HepG2 (cell line): ENCODE results near the gene RABGAP1. TPM values are rescaled to one million over a fixed set of nuclear protein-coding genes. Genes with fewer than 3 reads are reported as not detected.
A peak's percentile ranks its signal among the peaks of the same experiment; 100 is the strongest.

Experiments
- BORCS8-MEF2B ChIP-seq: sonication (generic); formaldehyde crosslinking; IDR thresholded peaks from 2 replicates; pipeline ENCODE4 v1.8.0; 2022; ENCODE audit warnings: mild to moderate bottlenecking, missing genetic modification reagents
- BRF2 ChIP-seq: sonication (generic); formaldehyde crosslinking; IDR thresholded peaks from 2 replicates; pipeline ENCODE4 v1.8.1; 2022; ENCODE audit warnings: mild to moderate bottlenecking, missing genetic modification reagents
- CBX5 ChIP-seq: sonication (generic); formaldehyde crosslinking; IDR thresholded peaks from 2 replicates; pipeline ENCODE4 v1.4.0; 2020; ENCODE audit warnings: missing genetic modification reagents, borderline replicate concordance
- CSRNP2 ChIP-seq: sonication (generic); formaldehyde crosslinking; conservative IDR thresholded peaks from 2 replicates; pipeline ENCODE4 v1.8.0; 2022; ENCODE audit warnings: low read depth, missing genetic modification reagents
- HOXA3 ChIP-seq: sonication (generic); formaldehyde crosslinking; IDR thresholded peaks from 2 replicates; pipeline ENCODE4 v1.5.0; 2020; ENCODE audit warnings: missing genetic modification reagents
- MEIS1 ChIP-seq: sonication (generic); formaldehyde crosslinking; IDR thresholded peaks from 2 replicates; pipeline ENCODE4 v1.9.0; 2021; ENCODE audit warnings: mild to moderate bottlenecking, missing genetic modification reagents, moderate library complexity, borderline replicate concordance
- NRL ChIP-seq: sonication (generic); formaldehyde crosslinking; IDR thresholded peaks from 2 replicates; pipeline ENCODE4 v1.5.0; 2020; ENCODE audit warnings: missing genetic modification reagents, mild to moderate bottlenecking, moderate library complexity, borderline replicate concordance
- RFX3 ChIP-seq: IDR thresholded peaks from 2 replicates; pipeline ENCODE4 v1.6.1; 2016; ENCODE audit warnings: missing biosample characterization, missing genetic modification reagents
- SRF ChIP-seq: IDR thresholded peaks from 2 replicates; pipeline ENCODE4 v1.6.1; 2011; ENCODE audit warnings: mild to moderate bottlenecking, low read depth, low read length, moderate library complexity
- TBX3 ChIP-seq: fragments of 450-650 bp; IDR thresholded peaks from 2 replicates; pipeline ENCODE4 v1.6.1; 2017; ENCODE audit warnings: antibody characterized with exemption, mild to moderate bottlenecking, inconsistent platforms, borderline replicate concordance
- TSC22D2 ChIP-seq: sonication (generic); formaldehyde crosslinking; IDR thresholded peaks from 2 replicates; pipeline ENCODE4 v1.5.1; 2020; ENCODE audit warnings: missing genetic modification reagents, mild to moderate bottlenecking, borderline replicate concordance
- ZFP37 ChIP-seq: sonication (generic); formaldehyde crosslinking; IDR thresholded peaks from 2 replicates; pipeline ENCODE4 v1.4.0; 2020; ENCODE audit warnings: missing genetic modification reagents, borderline replicate concordance
- ZNF484 ChIP-seq: sonication (generic); formaldehyde crosslinking; IDR thresholded peaks from 2 replicates; pipeline ENCODE4 v1.5.1; 2020; ENCODE audit warnings: mild to moderate bottlenecking, low read depth, missing genetic modification reagents, borderline replicate concordance
- ZNF501 ChIP-seq: sonication (generic); formaldehyde crosslinking; IDR thresholded peaks from 2 replicates; pipeline ENCODE4 v1.5.1; 2020; ENCODE audit warnings: mild to moderate bottlenecking, moderate library complexity, missing genetic modification reagents
- ZNF570 ChIP-seq: sonication (generic); formaldehyde crosslinking; IDR thresholded peaks from 2 replicates; pipeline ENCODE4 v1.4.0; 2020; ENCODE audit warnings: mild to moderate bottlenecking, missing genetic modification reagents, borderline replicate concordance
- ZNF614 ChIP-seq: IDR thresholded peaks from 2 replicates; pipeline ENCODE4 v1.6.1; 2018; ENCODE audit warnings: missing biosample characterization, missing genetic modification reagents, inconsistent platforms, borderline replicate concordance
- ZNF678 ChIP-seq: sonication (generic); formaldehyde crosslinking; IDR thresholded peaks from 2 replicates; pipeline ENCODE4 v1.4.0; 2020; ENCODE audit warnings: mild to moderate bottlenecking, missing genetic modification reagents
- polyA plus RNA-seq, 8 experiments: library from polyadenylated mRNA; depleted of rRNA in 3 of 8; stranded (reverse) in 7 of 8; unstranded in 1 of 8; fragments of >200 nt; fragmentation: Illumina TruSeq in 4 of 8; extraction: Trizol in 4 of 8; gene quantifications; 2 replicates each; pipeline versions ENCODE4 v1.2.1 to v1.2.3, GENCODE V29; 2011 to 2016; ENCODE audit warnings: low read depth in 4 of 8, missing spikeins in 1 of 8, mixed read lengths in 1 of 8; ENCODE audit not compliant: insufficient read depth in 1 of 8
- total RNA-seq, 5 experiments: library from RNA; depleted of rRNA; stranded (reverse); fragments of >200 nt; fragmentation: Illumina TruSeq; extraction: Trizol; gene quantifications; 2 replicates each; pipeline ENCODE4 v1.2.3, GENCODE V29; 2016; ENCODE audit warnings: low read depth in 1 of 5
- TF ChIP-seq, protein P1 (sequence below): sonication (generic); formaldehyde crosslinking; IDR thresholded peaks from 2 replicates; pipeline ENCODE4 v1.5.0; 2020; ENCODE audit warnings: missing genetic modification reagents, mild to moderate bottlenecking, borderline replicate concordance
- TF ChIP-seq, protein P2 (sequence below): sonication (generic); formaldehyde crosslinking; IDR thresholded peaks from 2 replicates; pipeline ENCODE4 v1.4.0; 2020; ENCODE audit warnings: low read depth, mild to moderate bottlenecking, missing genetic modification reagents
- TF ChIP-seq, protein P3 (sequence below): IDR thresholded peaks from 2 replicates; pipeline ENCODE4 v1.6.1; 2016; ENCODE audit warnings: control low read depth
- TF ChIP-seq, protein P4 (sequence below): sonication (generic); formaldehyde crosslinking; IDR thresholded peaks from 2 replicates; pipeline ENCODE4 v1.5.0; 2020; ENCODE audit warnings: mild to moderate bottlenecking, missing genetic modification reagents

The RABGAP1 gene
- total and polyA plus RNA-seq, 2 of the 13 experiments (the other 11 are each of a cell fraction or from before 2014, with no cell fraction given), result 19.1 to 19.3 TPM

DNA sequence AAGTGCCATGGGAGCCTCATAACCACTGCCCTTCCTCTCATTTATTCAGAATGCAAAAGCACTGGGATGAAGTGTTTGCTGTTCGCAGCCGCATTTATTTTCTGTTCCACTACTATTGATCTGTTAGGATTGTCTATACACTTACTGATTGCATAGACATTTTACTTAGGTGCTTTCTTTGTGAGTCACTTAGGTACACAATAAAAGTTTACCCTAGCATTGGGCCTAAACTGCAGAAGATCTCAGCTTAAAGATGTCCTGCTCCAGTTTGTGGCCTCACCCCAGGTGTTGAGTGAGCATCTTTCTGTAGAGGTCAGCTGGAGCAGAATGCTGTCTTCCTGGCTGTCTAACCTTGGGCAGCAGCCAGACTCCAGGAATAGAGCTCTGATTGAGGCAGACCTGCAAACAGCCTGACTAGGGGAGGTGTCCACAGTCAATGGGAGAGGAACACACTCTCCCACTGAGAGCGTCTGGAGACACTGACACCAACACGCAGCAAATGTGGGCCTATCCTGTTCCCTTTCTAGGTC, 146.6 kb downstream of the RABGAP1 start (continued):
- no peak for TF ChIP-seq BORCS8-MEF2B
- no peak for TF ChIP-seq ZNF570 (CRISPR knock-in tag)
- TF ChIP-seq ZNF614, result peak; percentile 53
- peak; percentile 92 for TF ChIP-seq TBX3
- TF ChIP-seq, protein P1, sequence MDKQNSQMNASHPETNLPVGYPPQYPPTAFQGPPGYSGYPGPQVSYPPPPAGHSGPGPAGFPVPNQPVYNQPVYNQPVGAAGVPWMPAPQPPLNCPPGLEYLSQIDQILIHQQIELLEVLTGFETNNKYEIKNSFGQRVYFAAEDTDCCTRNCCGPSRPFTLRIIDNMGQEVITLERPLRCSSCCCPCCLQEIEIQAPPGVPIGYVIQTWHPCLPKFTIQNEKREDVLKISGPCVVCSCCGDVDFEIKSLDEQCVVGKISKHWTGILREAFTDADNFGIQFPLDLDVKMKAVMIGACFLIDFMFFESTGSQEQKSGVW (CRISPR knock-in tag), result no peak
- TF ChIP-seq ZNF678 (CRISPR knock-in tag), result no peak
- TF ChIP-seq ZNF484 (CRISPR knock-in tag), result no peak
- TF ChIP-seq, protein P2, sequence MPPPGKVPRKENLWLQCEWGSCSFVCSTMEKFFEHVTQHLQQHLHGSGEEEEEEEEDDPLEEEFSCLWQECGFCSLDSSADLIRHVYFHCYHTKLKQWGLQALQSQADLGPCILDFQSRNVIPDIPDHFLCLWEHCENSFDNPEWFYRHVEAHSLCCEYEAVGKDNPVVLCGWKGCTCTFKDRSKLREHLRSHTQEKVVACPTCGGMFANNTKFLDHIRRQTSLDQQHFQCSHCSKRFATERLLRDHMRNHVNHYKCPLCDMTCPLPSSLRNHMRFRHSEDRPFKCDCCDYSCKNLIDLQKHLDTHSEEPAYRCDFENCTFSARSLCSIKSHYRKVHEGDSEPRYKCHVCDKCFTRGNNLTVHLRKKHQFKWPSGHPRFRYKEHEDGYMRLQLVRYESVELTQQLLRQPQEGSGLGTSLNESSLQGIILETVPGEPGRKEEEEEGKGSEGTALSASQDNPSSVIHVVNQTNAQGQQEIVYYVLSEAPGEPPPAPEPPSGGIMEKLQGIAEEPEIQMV (CRISPR knock-in tag), result no peak
- no peak for TF ChIP-seq RFX3 (CRISPR knock-in tag)
- no peak for TF ChIP-seq MEIS1 (CRISPR knock-in tag)
- TF ChIP-seq CBX5 (CRISPR knock-in tag), result peak; percentile 48; the same call in 1 of the 2 replicates
- no peak for TF ChIP-seq TSC22D2 (CRISPR knock-in tag)
- TF ChIP-seq ZNF501 (CRISPR knock-in tag), result no peak
- TF ChIP-seq, protein P3, sequence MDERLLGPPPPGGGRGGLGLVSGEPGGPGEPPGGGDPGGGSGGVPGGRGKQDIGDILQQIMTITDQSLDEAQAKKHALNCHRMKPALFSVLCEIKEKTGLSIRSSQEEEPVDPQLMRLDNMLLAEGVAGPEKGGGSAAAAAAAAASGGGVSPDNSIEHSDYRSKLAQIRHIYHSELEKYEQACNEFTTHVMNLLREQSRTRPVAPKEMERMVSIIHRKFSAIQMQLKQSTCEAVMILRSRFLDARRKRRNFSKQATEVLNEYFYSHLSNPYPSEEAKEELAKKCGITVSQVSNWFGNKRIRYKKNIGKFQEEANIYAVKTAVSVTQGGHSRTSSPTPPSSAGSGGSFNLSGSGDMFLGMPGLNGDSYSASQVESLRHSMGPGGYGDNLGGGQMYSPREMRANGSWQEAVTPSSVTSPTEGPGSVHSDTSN (CRISPR knock-in tag), result no peak
- no peak for TF ChIP-seq BRF2
- peak; percentile 63; the same call in 1 of the 2 replicates for TF ChIP-seq HOXA3 (CRISPR knock-in tag)
- no peak for TF ChIP-seq CSRNP2 (CRISPR knock-in tag)
- TF ChIP-seq, protein P4, sequence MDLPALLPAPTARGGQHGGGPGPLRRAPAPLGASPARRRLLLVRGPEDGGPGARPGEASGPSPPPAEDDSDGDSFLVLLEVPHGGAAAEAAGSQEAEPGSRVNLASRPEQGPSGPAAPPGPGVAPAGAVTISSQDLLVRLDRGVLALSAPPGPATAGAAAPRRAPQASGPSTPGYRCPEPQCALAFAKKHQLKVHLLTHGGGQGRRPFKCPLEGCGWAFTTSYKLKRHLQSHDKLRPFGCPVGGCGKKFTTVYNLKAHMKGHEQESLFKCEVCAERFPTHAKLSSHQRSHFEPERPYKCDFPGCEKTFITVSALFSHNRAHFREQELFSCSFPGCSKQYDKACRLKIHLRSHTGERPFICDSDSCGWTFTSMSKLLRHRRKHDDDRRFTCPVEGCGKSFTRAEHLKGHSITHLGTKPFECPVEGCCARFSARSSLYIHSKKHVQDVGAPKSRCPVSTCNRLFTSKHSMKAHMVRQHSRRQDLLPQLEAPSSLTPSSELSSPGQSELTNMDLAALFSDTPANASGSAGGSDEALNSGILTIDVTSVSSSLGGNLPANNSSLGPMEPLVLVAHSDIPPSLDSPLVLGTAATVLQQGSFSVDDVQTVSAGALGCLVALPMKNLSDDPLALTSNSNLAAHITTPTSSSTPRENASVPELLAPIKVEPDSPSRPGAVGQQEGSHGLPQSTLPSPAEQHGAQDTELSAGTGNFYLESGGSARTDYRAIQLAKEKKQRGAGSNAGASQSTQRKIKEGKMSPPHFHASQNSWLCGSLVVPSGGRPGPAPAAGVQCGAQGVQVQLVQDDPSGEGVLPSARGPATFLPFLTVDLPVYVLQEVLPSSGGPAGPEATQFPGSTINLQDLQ (CRISPR knock-in tag), result no peak
- TF ChIP-seq SRF, result no peak
- no peak for TF ChIP-seq ZFP37 (CRISPR knock-in tag)
- no peak for TF ChIP-seq NRL (CRISPR knock-in tag)
